ENCODE measurements around the gene ZBED4.

DNA sequence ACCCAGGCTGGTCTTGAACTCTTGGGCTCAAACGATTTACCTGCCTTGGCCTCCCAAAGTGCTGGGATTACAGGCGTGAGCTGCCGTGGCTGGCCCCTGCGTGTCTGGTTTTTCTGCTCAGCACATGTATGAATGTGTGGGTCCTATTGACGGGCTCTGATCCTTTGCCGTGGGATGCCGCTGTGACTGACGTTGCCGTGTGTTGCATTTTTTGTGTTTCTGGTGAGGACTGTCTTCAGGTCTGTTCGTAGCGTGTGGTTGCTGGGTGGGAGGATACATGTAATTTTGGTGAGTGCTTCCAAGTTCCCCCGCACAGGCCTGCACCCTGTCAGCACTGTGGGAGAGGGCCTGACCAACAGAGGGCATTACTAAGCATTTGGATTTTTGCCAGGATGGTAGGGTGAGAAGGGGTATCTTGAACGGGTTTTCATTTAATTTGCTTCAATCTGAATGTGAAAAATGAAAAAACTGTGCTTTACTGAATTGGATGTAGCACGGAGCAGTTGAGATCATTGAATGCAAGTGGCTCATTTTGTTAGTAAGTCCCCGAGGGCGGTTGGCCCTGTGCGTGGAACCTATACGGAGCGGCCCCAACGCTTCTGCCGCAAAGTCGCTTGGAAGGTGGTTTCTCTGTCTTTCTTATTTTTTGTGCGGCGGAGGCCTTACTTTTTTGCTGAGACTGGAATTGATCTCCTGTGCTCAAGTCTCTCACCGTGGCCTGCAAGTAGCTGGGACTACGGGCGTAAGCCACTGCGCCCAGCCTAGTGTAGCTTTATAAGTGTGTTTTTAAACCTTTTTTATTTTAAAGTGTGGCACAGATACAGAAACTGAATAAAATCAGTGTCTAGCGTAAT lies 8.2 kb downstream of the ZBED4 start:
- TF ChIP-seq, protein P1, sequence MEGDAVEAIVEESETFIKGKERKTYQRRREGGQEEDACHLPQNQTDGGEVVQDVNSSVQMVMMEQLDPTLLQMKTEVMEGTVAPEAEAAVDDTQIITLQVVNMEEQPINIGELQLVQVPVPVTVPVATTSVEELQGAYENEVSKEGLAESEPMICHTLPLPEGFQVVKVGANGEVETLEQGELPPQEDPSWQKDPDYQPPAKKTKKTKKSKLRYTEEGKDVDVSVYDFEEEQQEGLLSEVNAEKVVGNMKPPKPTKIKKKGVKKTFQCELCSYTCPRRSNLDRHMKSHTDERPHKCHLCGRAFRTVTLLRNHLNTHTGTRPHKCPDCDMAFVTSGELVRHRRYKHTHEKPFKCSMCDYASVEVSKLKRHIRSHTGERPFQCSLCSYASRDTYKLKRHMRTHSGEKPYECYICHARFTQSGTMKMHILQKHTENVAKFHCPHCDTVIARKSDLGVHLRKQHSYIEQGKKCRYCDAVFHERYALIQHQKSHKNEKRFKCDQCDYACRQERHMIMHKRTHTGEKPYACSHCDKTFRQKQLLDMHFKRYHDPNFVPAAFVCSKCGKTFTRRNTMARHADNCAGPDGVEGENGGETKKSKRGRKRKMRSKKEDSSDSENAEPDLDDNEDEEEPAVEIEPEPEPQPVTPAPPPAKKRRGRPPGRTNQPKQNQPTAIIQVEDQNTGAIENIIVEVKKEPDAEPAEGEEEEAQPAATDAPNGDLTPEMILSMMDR (IDR thresholded peaks at IDR 0.05): no peak
- no peak for TF ChIP-seq POLR2A (IDR thresholded peaks at IDR 0.05)

All from body of pancreas (tissue), 4 donors.